Measurements from ENCODE around the gene MYRIP. TPM values are rescaled to one million over a fixed set of nuclear protein-coding genes. Genes with fewer than 3 reads are reported as not detected.

MYRIP gene
- total and polyA plus RNA-seq, 2 experiments from 2014 or later = 0.36 to 0.60 TPM

DNA sequence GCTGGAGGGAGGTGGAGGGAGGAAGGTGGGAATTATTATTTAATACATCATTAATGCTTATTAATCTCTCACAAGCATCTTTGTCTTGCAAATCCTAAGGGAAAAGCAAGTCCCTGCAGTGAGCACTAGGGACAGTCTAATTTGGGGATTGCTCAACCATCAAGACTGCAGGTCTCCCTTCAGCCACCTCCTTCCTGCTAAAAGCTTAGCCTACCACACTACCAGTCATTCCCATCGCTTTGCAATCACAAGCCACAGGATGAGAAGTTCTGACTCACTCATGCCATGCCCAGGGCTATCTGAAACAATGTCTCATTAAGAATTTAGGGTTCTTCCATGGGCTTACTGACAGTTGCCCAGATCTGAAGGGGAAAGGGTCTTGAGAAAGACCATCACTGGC is 449.1 kb downstream of the MYRIP start:
- Histone ChIP-seq H3K27me3 (no peaks in the 10 kb centered on the region), H3K36me3 (no peaks in the 10 kb centered on the region), H3K4me3 (no peak overlapping the region), H3K4me1 (ENCODE audit: low read depth) (no peaks in the 10 kb centered on the region), H3K9me3 (ENCODE audit: low read depth) (no peaks in the 10 kb centered on the region), H3K27ac (no peak overlapping the region)
- TF ChIP-seq CTCF (IDR thresholded peaks at IDR 0.05; ENCODE audit: low read depth, low read length) = no peak
- DNase-seq (ENCODE audit: low read depth in 1 of 2, low spot score in 1 of 2) = peak in 1 of 2 donors; percentile 37

GRCh38 chr3:40262331-40262730 is 452.9 kb downstream of the MYRIP start:
- Histone ChIP-seq H3K27me3 (no peaks in the 10 kb centered on the region), H3K27ac (no peak overlapping the region), H3K9me3 (ENCODE audit: low read depth) (no peaks in the 10 kb centered on the region), H3K4me1 (ENCODE audit: low read depth) (no peaks in the 10 kb centered on the region), H3K4me3 (no peak overlapping the region), H3K36me3 (no peaks in the 10 kb centered on the region)
- no peak for TF ChIP-seq CTCF (IDR thresholded peaks at IDR 0.05; ENCODE audit: low read depth, low read length)
- no peak for DNase-seq (ENCODE audit: low read depth in 1 of 2, low spot score in 1 of 2)

DNA sequence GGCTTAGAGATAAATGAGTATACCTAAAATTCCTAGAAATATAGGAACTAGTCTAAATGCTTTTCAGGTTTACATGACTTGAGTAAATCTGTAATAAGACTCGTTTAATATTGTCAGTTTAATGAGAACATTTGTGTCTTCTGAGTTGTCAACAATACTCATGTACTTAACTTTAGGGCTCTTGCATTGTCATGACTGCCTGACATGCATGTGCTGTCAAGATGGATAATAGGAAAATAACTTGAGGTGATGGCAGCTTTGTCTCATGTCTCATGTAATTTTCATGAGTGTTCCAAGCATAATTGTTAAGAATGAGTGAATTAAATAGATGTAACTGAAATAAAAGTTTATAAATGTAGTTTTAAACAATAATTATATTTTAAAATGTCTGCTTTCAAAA is 455.0 kb downstream of the MYRIP start:
- H3K4me1 ChIP-seq (ENCODE audit: low read depth) = no peaks in the 10 kb centered on the region
- no peak overlapping the region for H3K4me3 ChIP-seq
- H3K27me3 ChIP-seq = no peaks in the 10 kb centered on the region
- H3K27ac ChIP-seq = no peak overlapping the region
- H3K36me3 ChIP-seq = no peaks in the 10 kb centered on the region
- DNase-seq (ENCODE audit: low read depth in 1 of 2, low spot score in 1 of 2) = no peak
- no peaks in the 10 kb centered on the region for H3K9me3 ChIP-seq (ENCODE audit: low read depth)
- TF ChIP-seq CTCF (IDR thresholded peaks at IDR 0.05; ENCODE audit: low read depth, low read length) = no peak

DNA sequence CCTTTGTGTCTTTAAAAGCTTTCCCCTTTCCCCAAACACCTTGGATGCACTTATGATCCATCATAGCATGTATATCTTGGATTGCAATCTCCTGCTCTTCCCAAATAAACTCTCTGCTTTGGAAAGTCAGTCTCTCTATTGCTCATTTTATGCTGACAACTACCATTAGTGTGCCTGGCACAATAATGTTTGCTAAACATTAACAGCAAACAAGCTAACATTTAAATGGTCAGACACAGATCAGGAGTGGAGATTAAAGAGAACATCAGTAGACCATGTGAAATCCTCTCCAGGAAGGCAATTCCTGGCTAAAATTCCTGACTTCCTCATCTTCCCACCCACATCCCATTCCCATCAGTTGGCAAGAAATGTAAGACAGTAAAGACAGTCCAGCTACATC is 455.8 kb downstream of the MYRIP start:
- Histone ChIP-seq H3K36me3 (no peaks in the 10 kb centered on the region), H3K27ac (no peak overlapping the region), H3K9me3 (ENCODE audit: low read depth) (no peaks in the 10 kb centered on the region), H3K4me1 (ENCODE audit: low read depth) (no peaks in the 10 kb centered on the region), H3K27me3 (no peaks in the 10 kb centered on the region), H3K4me3 (no peak overlapping the region)
- TF ChIP-seq CTCF (IDR thresholded peaks at IDR 0.05; ENCODE audit: low read depth, low read length) = no peak
- no peak for DNase-seq (ENCODE audit: low read depth in 1 of 2, low spot score in 1 of 2)

DNA sequence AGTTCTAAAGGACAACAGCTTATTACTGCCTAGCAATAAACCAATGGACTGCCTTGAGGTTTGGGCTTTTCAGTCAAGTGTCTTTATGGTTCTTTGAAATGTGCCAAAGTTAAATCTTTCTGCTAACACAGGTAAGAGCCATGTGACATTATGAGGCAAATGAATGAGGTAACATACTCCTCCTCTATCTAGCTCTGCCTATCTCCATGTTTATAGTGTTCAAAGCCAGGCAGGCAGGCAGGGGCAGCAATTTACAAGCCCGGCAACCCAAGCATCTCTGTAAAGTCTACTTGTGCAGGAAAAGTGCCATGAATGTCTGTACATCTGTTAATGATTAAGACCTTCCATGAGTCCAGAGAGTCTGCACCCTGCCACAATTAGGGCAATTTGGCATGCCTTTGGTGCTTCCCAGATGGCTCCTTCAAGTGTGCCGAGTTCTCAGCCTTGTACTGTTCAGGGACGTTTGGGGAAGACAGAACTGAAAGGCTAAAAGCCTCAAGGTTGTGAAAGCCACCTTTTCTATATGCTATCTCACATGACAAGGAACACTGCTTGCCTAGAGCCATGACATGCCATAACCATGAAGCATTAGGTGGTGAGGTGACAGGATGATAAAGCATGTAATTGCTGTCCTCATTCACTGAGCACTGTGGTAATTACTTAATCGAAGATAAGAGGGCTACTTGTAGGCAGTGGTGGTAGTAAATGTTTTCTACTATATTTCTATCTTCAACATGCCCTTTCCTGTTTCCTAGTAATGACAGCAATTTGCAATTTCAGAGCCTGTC is 458.7 kb downstream of the MYRIP start:
- H3K27me3 ChIP-seq = no peaks in the 10 kb centered on the region
- H3K4me3 ChIP-seq = no peak overlapping the region
- no peaks in the 10 kb centered on the region for H3K36me3 ChIP-seq
- H3K9me3 ChIP-seq (ENCODE audit: low read depth) = no peaks in the 10 kb centered on the region
- H3K27ac ChIP-seq = no peak overlapping the region
- DNase-seq (ENCODE audit: low read depth in 1 of 2, low spot score in 1 of 2) = peak in 1 of 2 donors; percentile 11
- no peak for TF ChIP-seq CTCF (IDR thresholded peaks at IDR 0.05; ENCODE audit: low read depth, low read length)
- H3K4me1 ChIP-seq (ENCODE audit: low read depth) = no peaks in the 10 kb centered on the region
